Measurements from ENCODE around the gene ADGRB3. TPM values are rescaled to one million over a fixed set of nuclear protein-coding genes. Genes with fewer than 3 reads are reported as not detected.

ADGRB3 gene
- total and polyA plus RNA-seq, 7 donors = 0.10 to 0.39 (median 0.21) TPM; not detected in 1

GRCh38 chr6:68868646-68869045 lies 233.6 kb downstream of the ADGRB3 start:
- intact Hi-C loops (cut with DNase I) = no loop called here
- Histone ChIP-seq H3K36me3 (ENCODE audit: insufficient read depth in 1 of 2, low read depth in 1 of 2) (no peaks in the 10 kb centered on the region), H3K4me3 (no peak overlapping the region), H3K27me3 (ENCODE audit: insufficient read depth in 3 of 3, low read length in 2 of 3) (no peaks in the 10 kb centered on the region), H3K9me3 (peaks cover 4% of the 10 kb centered on the region), H3K4me1 (no peaks in the 10 kb centered on the region), H3K27ac (no peak overlapping the region)
- DNase-seq (no peak), ATAC-seq (no peak)
- TF ChIP-seq, protein P1, sequence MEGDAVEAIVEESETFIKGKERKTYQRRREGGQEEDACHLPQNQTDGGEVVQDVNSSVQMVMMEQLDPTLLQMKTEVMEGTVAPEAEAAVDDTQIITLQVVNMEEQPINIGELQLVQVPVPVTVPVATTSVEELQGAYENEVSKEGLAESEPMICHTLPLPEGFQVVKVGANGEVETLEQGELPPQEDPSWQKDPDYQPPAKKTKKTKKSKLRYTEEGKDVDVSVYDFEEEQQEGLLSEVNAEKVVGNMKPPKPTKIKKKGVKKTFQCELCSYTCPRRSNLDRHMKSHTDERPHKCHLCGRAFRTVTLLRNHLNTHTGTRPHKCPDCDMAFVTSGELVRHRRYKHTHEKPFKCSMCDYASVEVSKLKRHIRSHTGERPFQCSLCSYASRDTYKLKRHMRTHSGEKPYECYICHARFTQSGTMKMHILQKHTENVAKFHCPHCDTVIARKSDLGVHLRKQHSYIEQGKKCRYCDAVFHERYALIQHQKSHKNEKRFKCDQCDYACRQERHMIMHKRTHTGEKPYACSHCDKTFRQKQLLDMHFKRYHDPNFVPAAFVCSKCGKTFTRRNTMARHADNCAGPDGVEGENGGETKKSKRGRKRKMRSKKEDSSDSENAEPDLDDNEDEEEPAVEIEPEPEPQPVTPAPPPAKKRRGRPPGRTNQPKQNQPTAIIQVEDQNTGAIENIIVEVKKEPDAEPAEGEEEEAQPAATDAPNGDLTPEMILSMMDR (IDR thresholded peaks at IDR 0.05) = no peak

DNA sequence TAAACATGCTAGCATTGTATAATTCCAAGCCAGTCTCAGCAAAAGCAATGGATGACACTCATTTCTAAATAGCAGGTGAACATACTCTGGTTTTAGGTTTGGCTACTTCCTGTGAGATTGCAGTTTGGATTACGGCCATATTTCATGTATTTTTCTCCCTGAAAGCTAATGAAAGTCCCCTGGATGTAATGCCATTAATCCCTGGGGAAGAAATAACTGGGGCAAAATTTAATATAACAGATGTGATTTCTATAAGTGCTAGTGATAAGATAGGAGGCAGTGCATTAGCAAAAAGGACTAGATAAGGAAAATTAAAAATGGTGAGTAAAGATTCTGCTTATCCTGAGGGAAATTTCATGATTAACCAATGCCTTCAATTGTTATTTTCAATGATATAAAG lies 238.2 kb downstream of the ADGRB3 start:
- TF ChIP-seq, protein P1 (IDR thresholded peaks at IDR 0.05) = no peak
- intact Hi-C loops (cut with DNase I) = no loop called here
- Histone ChIP-seq H3K9me3 (no peaks in the 10 kb centered on the region), H3K4me3 (no peak overlapping the region), H3K4me1 (no peaks in the 10 kb centered on the region), H3K27ac (no peak overlapping the region), H3K36me3 (ENCODE audit: insufficient read depth in 1 of 2, low read depth in 1 of 2) (no peaks in the 10 kb centered on the region), H3K27me3 (ENCODE audit: insufficient read depth in 3 of 3, low read length in 2 of 3) (no peaks in the 10 kb centered on the region)
- WGBS, 3 donors = 52 to 61% (median 60%) methylated on average over 1 of the region's 1 CpG
- DNase-seq (no peak), ATAC-seq (no peak)

DNA sequence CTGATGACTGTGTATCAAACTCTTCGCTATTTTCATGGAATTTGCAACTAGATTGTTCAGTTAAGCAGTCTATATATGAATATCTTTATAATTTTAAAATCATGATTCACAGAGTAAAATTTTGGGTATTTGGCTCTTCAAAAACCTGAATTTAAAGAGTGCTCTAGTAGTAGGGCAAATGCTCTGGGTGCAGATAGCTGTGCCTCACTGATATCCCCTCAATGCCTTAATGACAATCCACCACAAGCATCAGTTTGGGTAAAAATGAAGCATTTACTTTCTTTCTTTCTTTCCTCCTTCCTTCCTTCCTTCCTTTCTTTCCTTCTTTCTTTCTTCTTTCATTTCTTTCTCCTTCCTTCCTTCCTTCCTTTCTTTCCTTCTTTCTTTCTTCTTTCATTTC lies 239.7 kb downstream of the ADGRB3 start:
- no peak overlapping the region for H3K4me3 ChIP-seq
- H3K27ac ChIP-seq = no peak overlapping the region
- intact Hi-C loops (cut with DNase I) = no loop called here
- DNase-seq = no peak
- no peaks in the 10 kb centered on the region for H3K4me1 ChIP-seq
- no peaks in the 10 kb centered on the region for H3K9me3 ChIP-seq
- H3K27me3 ChIP-seq (ENCODE audit: insufficient read depth in 3 of 3, low read length in 2 of 3) = no peaks in the 10 kb centered on the region
- no peaks in the 10 kb centered on the region for H3K36me3 ChIP-seq (ENCODE audit: insufficient read depth in 1 of 2, low read depth in 1 of 2)
- no peak for ATAC-seq
- WGBS, 3 donors = 65 to 71% (median 67%) methylated on average over 1 of the region's 1 CpG
- TF ChIP-seq, protein P1 (IDR thresholded peaks at IDR 0.05) = no peak

- H3K4me3 ChIP-seq = no peak overlapping the region
- H3K9me3 ChIP-seq = no peaks in the 10 kb centered on the region
- DNase-seq (no peak), ATAC-seq (no peak)
- no peaks in the 10 kb centered on the region for H3K36me3 ChIP-seq (ENCODE audit: insufficient read depth in 1 of 2, low read depth in 1 of 2)
- no peak overlapping the region for H3K27ac ChIP-seq
- no peaks in the 10 kb centered on the region for H3K27me3 ChIP-seq (ENCODE audit: insufficient read depth in 3 of 3, low read length in 2 of 3)
- TF ChIP-seq, protein P1 (IDR thresholded peaks at IDR 0.05) = no peak
- intact Hi-C loops (cut with DNase I) = no loop called here
- no peaks in the 10 kb centered on the region for H3K4me1 ChIP-seq
- 80 to 89% (median 86%) methylated on average over 2 of the region's 2 CpGs for WGBS, 3 donors
Observed at GRCh38 chr6:68875403-68875802, 240.3 kb downstream of the ADGRB3 start.

DNA sequence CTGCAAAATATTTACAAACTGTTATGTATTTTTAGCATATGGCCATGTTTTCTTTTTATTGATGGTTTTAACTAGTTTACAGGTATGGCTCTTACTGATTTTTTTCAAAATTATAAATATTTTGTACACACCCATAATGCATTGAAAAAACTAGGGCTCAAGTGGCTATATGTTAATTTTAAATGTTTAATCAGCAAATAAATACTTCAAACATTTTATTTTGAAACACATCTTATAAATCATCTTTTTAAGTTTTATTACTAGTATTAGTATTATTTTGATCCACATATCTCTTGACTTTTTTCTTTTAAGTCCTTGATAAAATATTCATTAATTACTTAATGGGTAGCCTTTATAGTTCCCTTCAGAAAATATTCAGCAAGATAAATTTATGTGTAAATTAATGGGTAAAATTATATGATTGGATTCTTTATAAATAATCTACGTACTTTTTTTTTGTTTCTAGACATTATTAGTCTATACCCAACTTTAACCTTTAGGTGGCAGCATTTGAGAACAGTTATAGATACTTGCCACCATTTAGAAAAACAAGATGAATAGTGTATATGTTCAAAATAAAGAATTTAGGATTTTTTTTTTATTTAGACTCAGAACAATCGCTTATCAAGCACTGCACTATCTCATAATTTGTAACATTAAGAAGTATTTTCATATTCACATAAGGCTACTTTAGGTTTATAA lies 241.9 kb downstream of the ADGRB3 start:
- DNase-seq (no peak), ATAC-seq (no peak)
- H3K4me3 ChIP-seq = no peak overlapping the region
- WGBS, 3 donors = 13 to 19% (median 14%) methylated on average over 2 of the region's 2 CpGs
- no peak overlapping the region for H3K27ac ChIP-seq
- H3K9me3 ChIP-seq = no peaks in the 10 kb centered on the region
- no peaks in the 10 kb centered on the region for H3K4me1 ChIP-seq
- intact Hi-C loops (cut with DNase I) = no loop called here
- TF ChIP-seq, protein P1 (IDR thresholded peaks at IDR 0.05) = peak; percentile 36
- no peaks in the 10 kb centered on the region for H3K36me3 ChIP-seq (ENCODE audit: insufficient read depth in 1 of 2, low read depth in 1 of 2)
- no peaks in the 10 kb centered on the region for H3K27me3 ChIP-seq (ENCODE audit: insufficient read depth in 3 of 3, low read length in 2 of 3)

All from psoas muscle (tissue), 8 donors.